Measurements from ENCODE around the gene PAN2.
A peak's percentile ranks its signal among the peaks of the same experiment; 100 is the strongest.
"Not testable (repeated sequence)": the region's sequence is repeated elsewhere in the genome, so short reads cannot be mapped to it uniquely, and the experiment has no call there.

PAN2 gene

GRCh38 chr12:56358836-56359532 is 25.2 kb upstream of the PAN2 start:
- no peak for TF ChIP-seq CTCF (conservative IDR thresholded peaks at IDR 0.05)
- peak overlapping the region; percentile 93 for H3K27ac ChIP-seq

DNA sequence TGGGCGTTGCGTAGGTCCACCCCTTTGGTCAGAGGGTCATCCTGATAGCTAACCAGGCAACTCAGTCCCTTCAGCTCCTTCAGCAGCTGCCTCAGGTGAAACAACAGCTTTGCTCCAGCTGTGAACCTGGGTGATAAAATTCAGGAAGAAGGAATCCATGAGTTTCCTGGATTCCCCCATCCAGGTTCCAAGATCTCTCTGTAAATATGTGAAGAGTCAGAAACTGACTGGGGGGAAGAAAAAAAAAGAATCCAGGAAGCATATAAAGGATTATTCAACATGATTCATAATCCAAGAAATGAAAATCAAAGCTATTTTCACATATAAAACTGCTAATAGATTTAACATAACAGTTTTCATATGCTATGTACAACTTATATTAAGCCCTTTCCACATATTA is 17.5 kb upstream of the PAN2 start:
- no peak overlapping the region for H3K27ac ChIP-seq
- TF ChIP-seq CTCF (conservative IDR thresholded peaks at IDR 0.05), result no peak

- TF ChIP-seq CTCF (conservative IDR thresholded peaks at IDR 0.05), result no peak
- H3K27ac ChIP-seq, result no peak overlapping the region
Observed at GRCh38 chr12:56350662-56351061, 16.9 kb upstream of the PAN2 start.

- no peak overlapping the region for H3K27ac ChIP-seq
- TF ChIP-seq CTCF (conservative IDR thresholded peaks at IDR 0.05), result no peak
Observed at GRCh38 chr12:56348776-56349175, 15.0 kb upstream of the PAN2 start.

- not testable (repeated sequence) for H3K27ac ChIP-seq
Observed at GRCh38 chr12:56347255-56347654, 13.5 kb upstream of the PAN2 start.

DNA sequence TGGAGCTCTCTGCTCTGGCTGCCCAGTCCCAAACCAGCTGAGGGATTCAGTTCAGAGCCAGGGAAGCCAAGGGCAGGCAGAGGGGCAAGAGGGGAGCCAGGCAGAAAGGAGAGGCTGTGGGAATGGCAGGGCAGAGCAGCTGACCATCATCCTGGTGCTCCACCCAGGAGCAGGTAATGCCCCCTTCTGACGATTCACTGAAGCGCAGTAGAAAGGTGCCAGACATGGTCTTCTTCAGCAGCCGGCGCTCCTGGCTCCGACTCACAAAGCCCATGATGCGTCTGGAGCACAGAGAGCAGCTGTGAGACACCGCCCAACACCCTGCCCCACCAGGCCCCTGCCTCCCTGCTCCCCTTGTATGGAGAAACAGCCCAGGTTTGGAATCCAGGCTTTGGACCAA is 12.9 kb upstream of the PAN2 start:
- TF ChIP-seq CTCF (conservative IDR thresholded peaks at IDR 0.05), result no peak
- no peak overlapping the region for H3K27ac ChIP-seq

DNA sequence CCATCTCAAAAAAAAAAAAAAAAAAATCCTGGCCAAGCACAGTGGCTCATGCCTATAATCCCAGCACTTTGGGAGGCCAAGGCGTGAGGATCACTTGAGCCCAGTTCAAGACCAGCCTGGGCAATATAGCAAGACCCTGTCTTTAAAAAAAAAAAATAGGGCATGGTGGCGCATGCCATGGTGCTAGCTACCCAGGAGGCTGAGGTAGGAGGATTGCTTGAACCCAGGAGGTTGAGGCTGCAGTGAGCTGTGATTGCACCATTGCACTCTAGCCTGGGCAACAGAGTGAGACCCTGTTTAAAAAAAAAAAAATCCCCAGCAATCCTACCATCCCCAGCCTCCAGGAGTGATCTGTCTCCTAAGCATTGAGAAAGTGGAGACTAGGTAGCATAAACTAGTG is 8.5 kb upstream of the PAN2 start:
- not testable (repeated sequence) for H3K27ac ChIP-seq

DNA sequence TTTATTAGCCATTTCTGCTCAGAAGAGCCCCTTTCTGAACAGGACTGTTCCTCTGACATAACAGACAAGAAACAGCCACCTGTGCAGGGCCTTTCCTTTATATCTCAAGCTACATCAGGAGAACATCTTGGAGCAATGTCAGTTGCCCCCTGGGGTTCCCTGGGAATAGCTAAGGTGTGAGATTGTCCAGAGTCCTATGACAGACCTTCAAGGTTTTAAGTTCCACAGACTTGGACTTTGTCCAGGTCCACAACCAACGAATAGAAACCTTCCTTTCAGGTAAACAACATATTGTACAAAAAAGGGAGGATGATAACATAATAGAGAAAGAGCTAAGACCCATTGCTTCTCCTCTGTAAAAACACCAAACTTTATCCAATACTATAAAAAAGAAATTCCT is 7.8 kb upstream of the PAN2 start:
- no peak for TF ChIP-seq CTCF (conservative IDR thresholded peaks at IDR 0.05)
- H3K27ac ChIP-seq, result no peak overlapping the region

- TF ChIP-seq CTCF (conservative IDR thresholded peaks at IDR 0.05), result no peak
- H3K27ac ChIP-seq, result no peak overlapping the region
Observed at GRCh38 chr12:56339158-56339422, 5.3 kb upstream of the PAN2 start.

Data from VCaP (cell line).